ENCODE data around the gene SOS1.
"Not testable (repeated sequence)": the region's sequence is repeated elsewhere in the genome, so short reads cannot be mapped to it uniquely, and the experiment has no call there.

SOS1 gene

GRCh38 chr2:39120771-39121522, at the start of gene SOS1:
Gene SOS1 (minus strand): TSS chr2:39121051. CDS start chr2:39120422, 629 bp downstream.
- DNase-seq (ENCODE audit: low read depth): peak; percentile 89

- no peak for DNase-seq (ENCODE audit: low read depth)
Measured at GRCh38 chr2:39164089-39164488, 43.2 kb upstream of the SOS1 start.

GRCh38 chr2:39160982-39161381, 40.1 kb upstream of the SOS1 start:
- DNase-seq (ENCODE audit: low read depth): no peak

GRCh38 chr2:39159283-39159682, 38.4 kb upstream of the SOS1 start:
- DNase-seq (ENCODE audit: low read depth): no peak

- DNase-seq (ENCODE audit: low read depth): no peak
Measured at GRCh38 chr2:39158351-39158750, 37.5 kb upstream of the SOS1 start.

DNA sequence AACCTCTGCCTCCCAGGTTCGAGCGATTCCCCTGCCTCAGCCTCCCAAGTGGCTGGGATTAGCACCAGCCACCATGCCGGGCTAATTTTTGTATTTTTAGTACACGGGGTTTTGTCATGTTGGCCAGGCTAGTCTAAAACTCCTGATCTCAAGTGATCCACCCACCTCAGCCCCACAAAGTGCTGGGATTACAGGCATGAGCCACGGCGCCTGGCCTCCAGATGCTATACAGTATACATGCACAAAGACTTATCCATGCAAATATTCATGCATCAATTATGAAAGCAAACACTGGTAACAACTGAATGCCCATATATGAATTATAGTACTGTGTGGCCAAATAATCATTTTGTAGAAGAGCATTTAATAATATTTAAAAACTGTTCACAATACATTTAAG, 36.0 kb upstream of the SOS1 start:
- DNase-seq (ENCODE audit: low read depth): no peak

- DNase-seq (ENCODE audit: low read depth): peak; percentile 24
Measured at GRCh38 chr2:39156107-39156506, 35.3 kb upstream of the SOS1 start.

DNA sequence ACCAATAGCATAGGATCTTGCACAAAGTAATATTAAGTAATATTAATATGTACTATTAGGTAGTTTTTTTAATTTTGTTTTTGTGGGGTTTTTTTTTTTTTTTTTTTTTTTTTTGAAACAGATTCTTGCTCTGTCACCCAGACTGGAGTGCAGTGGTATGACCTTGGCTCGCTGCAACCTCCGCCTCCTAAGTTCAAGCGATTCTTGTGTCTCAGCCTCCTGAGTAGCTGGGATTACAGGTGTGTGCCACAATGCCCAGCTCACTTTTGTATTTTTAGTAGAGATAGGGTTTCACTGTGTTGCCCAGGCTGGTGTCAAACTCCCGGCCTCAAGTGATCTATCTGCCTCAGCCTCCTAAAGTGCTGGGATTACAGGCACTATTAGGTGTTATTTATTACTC, 34.7 kb upstream of the SOS1 start:
- not testable (repeated sequence) for DNase-seq (ENCODE audit: low read depth)

DNA sequence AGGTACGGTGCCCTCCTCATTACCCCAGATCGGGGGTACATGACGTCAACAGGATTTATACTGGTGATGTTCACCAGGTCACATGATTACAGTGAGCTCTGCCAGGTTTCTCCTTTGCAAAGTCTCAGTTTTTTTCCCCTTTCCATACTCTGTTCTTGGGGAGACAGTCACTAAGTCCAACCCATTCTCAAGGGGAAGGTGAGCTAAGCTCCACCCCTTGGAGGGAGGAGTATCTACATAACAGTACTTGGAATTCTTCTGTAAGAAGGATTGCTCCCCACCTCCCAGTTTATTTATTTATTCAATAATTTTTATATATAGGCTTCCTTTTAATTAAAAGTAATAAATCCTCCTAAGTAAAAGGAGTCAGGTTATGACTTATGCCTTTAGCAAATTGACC, 34.1 kb upstream of the SOS1 start:
- no peak for DNase-seq (ENCODE audit: low read depth)

GRCh38 chr2:39153312-39153711, 32.5 kb upstream of the SOS1 start:
- no peak for DNase-seq (ENCODE audit: low read depth)

DNA sequence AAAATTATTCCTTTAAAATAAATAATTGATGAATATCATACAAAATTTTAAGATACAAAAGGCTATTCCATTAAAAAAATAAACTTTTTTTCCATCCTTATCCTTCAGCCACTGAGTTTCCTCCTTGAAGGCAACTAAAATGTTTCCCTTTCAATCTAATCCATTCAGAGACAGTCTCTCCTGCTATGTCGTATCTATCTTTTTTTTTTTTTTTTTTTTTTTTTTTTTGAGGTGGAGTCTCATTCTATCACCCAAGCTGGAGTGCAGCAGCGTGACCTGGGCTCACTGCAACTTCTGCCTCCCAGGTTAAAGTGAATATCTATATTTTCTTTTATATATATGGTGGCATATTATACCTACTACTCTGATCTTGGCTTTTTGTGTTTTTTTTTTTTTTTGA, 31.7 kb upstream of the SOS1 start:
- no peak for DNase-seq (ENCODE audit: low read depth)

- no peak for DNase-seq (ENCODE audit: low read depth)
Measured at GRCh38 chr2:39150890-39151497, 30.1 kb upstream of the SOS1 start.

- DNase-seq (ENCODE audit: low read depth): no peak
Measured at GRCh38 chr2:39150102-39150562, 29.3 kb upstream of the SOS1 start.

DNA sequence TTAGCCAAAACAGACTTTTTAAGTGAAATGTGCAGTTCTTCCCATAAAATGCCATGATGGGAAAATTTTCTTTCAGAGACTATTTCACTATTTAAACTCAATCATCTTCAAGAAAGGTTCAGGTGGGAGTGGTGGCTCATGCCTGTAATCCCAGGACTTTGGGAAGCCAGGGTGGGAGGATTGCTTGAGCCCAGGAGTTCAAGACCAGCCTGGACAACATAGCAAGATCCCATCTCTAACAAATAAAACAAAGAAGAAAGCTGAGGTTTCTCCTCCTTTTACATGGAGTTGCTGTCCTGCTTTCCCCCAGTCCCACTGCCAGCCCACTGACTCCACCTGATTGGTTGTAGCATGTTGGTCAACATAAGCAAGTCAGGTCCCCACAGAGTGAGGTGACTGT, 25.8 kb upstream of the SOS1 start:
- DNase-seq (ENCODE audit: low read depth): no peak

- no peak for DNase-seq (ENCODE audit: low read depth)
Measured at GRCh38 chr2:39145906-39146421, 25.1 kb upstream of the SOS1 start.

GRCh38 chr2:39144416-39144815, 23.6 kb upstream of the SOS1 start:
- DNase-seq (ENCODE audit: low read depth): no peak

- no peak for DNase-seq (ENCODE audit: low read depth)
Measured at GRCh38 chr2:39142904-39143605, 22.2 kb upstream of the SOS1 start.

- DNase-seq (ENCODE audit: low read depth): no peak
Measured at GRCh38 chr2:39141334-39142271, 20.8 kb upstream of the SOS1 start.

GRCh38 chr2:39140948-39141333, 20.1 kb upstream of the SOS1 start:
- not testable (repeated sequence) for DNase-seq (ENCODE audit: low read depth)

GRCh38 chr2:39140322-39140847, 19.5 kb upstream of the SOS1 start:
- DNase-seq (ENCODE audit: low read depth): no peak

GRCh38 chr2:39139511-39140237, 18.8 kb upstream of the SOS1 start:
- no peak for DNase-seq (ENCODE audit: low read depth)

Data from GM04504 (cell line).